Kidney epithelial cell (primary cell): Measurements from ENCODE around the gene MMD2. TPM values are rescaled to one million over a fixed set of nuclear protein-coding genes. Genes with fewer than 3 reads are reported as not detected.

Source experiments
- DNase-seq: peaks from one replicate; pipeline ENCODE4 v3.0.0-alpha.2; 2010; ENCODE audit warnings: low read depth
- H3K27me3 ChIP-seq: 2 replicates; pipeline ENCODE4 v1.6.0; 2011; ENCODE audit warnings: low read length; ENCODE audit not compliant: control insufficient read depth, insufficient read depth
- H3K36me3 ChIP-seq: 2 replicates; pipeline ENCODE4 v1.5.1; 2011; ENCODE audit warnings: low read length; ENCODE audit not compliant: control insufficient read depth, insufficient read depth
- H3K4me3 ChIP-seq: 2 replicates; pipeline ENCODE4 v1.5.1; 2011; ENCODE audit warnings: low read depth, mild to moderate bottlenecking, control low read depth, low read length
- total RNA-seq: library from RNA; depleted of rRNA; stranded (reverse); fragments of >200 nt; gene quantifications from 2 replicates; pipeline ENCODE4 v1.2.3, GENCODE V29; 2015
- TF ChIP-seq, protein P1 (sequence below): IDR thresholded peaks from 2 replicates; pipeline ENCODE4 v1.5.1; 2011; ENCODE audit warnings: mild to moderate bottlenecking, moderate library complexity, low read length, control low read depth, inconsistent platforms; ENCODE audit not compliant: insufficient read depth, poor library complexity, severe bottlenecking

MMD2 gene
- total RNA-seq, 1 donor from 2014 or later = not detected

DNA sequence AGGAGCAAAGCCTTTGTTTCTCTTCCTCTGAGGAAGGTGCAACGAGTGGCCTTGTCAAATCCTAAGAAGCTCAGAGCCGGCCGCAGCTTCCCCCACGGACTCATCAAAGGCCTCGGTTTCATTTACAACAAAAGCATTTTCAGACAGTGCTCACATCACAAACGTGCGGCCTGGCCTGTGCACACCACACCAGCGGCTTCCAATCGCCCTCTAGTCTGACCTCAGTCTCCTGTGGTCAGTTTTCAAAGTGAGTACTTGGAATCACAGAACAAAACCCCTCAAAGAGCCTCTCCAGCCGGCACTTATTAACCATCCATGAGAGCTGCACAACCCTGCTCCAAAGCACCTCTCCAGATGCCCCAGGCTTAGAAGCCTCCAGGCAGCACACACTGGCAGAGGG, 78.8 kb downstream of the MMD2 start:
- no peaks in the 10 kb centered on the region for H3K36me3 ChIP-seq
- H3K4me3 ChIP-seq = no peak overlapping the region
- no peak for DNase-seq
- peaks cover 38% of the 10 kb centered on the region for H3K27me3 ChIP-seq
- TF ChIP-seq, protein P1, sequence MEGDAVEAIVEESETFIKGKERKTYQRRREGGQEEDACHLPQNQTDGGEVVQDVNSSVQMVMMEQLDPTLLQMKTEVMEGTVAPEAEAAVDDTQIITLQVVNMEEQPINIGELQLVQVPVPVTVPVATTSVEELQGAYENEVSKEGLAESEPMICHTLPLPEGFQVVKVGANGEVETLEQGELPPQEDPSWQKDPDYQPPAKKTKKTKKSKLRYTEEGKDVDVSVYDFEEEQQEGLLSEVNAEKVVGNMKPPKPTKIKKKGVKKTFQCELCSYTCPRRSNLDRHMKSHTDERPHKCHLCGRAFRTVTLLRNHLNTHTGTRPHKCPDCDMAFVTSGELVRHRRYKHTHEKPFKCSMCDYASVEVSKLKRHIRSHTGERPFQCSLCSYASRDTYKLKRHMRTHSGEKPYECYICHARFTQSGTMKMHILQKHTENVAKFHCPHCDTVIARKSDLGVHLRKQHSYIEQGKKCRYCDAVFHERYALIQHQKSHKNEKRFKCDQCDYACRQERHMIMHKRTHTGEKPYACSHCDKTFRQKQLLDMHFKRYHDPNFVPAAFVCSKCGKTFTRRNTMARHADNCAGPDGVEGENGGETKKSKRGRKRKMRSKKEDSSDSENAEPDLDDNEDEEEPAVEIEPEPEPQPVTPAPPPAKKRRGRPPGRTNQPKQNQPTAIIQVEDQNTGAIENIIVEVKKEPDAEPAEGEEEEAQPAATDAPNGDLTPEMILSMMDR = no peak

DNA sequence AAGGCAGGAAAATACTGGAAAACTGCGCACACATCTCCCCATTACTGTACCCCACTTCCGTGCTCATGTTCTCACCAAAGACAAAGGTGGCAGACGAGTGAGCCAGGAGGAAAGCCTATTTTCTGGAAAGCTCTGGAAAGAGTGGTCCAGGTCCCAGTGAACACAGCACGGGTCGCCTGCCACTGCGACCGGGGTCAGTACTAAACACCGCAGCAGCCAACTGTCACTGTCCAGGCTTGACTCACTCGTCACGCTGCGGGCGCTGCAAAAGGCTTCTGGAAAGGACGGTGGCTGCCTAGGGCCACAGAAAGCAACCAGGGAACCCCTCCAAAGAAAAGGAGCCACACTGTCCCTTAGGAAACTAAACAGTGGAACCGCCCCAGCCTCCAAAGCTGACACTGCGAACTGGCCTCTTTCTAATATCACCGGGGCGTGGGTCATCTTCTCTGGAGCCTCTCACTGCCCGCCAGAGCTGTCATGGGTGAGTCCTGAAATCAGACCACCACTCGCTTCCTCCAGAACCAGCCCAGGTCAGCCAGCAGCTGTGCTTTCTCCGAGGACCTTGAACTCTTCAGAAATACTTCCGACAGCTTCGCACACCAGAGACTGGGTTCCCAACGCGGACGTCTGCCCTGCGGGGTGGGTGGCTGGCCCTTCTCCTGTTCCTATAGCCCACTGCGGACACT, 79.4 kb downstream of the MMD2 start:
- Histone ChIP-seq H3K27me3 (peaks cover 38% of the 10 kb centered on the region), H3K4me3 (no peak overlapping the region), H3K36me3 (no peaks in the 10 kb centered on the region)
- no peak for DNase-seq
- TF ChIP-seq, protein P1 = no peak

DNA sequence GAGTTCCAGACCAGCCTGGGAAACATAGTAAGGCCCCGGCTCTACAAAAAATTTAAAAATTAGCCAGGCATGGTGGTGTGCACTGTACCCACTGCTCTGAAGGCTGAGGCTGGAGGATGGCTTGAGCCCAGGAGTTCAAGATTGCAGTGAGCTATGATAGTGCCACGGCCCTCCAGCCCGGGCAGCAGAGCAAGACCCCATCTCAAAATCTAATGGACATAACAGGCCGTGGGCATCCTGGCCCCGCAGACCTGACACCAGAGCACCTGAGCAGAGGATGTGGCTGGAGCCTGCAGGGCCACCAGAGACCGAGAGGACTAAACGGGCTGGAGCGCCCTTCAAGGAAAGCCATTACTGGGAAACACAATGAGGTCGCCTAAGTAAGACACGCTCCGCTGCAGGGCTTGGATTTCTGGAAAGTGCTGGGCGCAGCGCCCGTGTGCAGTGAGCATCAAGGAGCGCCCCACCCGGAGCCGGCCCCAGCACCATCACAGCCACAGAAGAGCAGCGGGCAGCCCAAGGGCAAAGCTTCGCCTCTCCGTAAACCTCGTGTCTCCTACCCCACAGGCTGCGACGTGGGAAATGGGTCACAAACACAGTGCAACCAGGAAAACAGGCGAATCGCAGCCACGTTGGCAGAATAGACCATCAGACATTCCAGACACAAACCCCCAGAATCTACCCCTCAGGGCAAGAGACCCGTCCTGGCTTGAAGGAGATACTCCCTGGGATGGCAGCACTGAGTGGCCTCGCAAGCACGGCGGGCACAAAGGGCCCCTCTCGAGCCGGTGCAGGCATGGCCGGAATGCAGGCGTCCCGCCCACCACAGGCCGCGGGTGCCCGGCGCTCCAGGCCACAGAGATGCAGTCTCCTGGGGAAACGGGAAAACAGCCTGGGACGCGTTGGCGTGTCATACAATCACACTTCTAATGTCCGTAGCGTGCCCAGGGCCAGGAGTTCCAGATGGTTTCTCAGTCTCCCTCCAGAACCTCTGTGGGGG, 80.4 kb downstream of the MMD2 start:
- Histone ChIP-seq H3K27me3 (peaks cover 33% of the 10 kb centered on the region), H3K4me3 (no peak overlapping the region), H3K36me3 (no peaks in the 10 kb centered on the region)
- TF ChIP-seq, protein P1 = no peak
- DNase-seq = no peak

DNA sequence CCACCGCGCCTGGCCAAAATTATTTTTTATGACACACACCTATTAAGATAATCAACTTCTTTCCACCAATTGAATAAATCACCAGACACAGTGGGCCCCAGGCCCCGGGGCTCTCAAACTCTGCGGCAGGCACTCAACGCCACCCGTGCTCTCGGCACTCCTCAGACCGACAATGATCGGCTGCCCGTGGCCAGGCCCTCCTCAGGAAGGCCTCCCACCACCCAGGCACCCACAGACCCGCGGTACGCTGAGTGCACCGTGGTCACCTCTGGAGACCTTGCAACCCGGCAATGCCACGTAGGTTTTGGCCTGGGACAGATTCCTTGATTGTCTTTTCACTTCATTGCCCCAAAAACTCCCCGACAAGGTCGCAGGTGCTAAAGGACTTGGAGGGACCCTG, 82.4 kb downstream of the MMD2 start:
- TF ChIP-seq, protein P1 = no peak

DNA sequence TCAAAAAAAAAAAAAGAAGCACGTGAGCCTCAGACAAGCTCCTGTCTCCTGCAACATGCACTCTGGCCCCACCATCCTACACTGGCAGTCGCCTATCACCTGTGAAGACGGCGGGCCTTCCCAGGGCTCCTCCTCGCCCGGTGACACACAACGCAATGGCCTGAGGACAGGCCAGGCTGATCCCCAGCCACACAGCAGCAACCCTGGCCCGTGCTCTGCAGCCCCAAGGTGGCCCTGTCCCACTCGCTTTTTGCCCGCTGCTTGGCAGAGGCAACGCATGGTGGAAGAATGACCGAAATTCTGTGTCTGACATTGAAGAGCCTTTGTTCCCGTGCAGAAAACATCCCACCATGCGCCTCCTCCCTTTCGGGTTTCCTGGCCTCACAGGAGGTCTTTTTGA, 83.6 kb downstream of the MMD2 start:
- H3K36me3 ChIP-seq = no peaks in the 10 kb centered on the region
- TF ChIP-seq, protein P1 = no peak
- DNase-seq = no peak
- H3K4me3 ChIP-seq = no peak overlapping the region
- H3K27me3 ChIP-seq = peaks cover 16% of the 10 kb centered on the region

More for the DNA sequence above, 82.4 kb downstream of the MMD2 start:
- Histone ChIP-seq H3K4me3 (no peak overlapping the region), H3K36me3 (no peaks in the 10 kb centered on the region), H3K27me3 (peaks cover 18% of the 10 kb centered on the region)
- no peak for DNase-seq
